ENCODE results near the gene ACTN1. TPM values are rescaled to one million over a fixed set of nuclear protein-coding genes. Genes with fewer than 3 reads are reported as not detected.

Gene ACTN1
- total RNA-seq, 1 experiment from 2014 or later: 363 TPM

DNA sequence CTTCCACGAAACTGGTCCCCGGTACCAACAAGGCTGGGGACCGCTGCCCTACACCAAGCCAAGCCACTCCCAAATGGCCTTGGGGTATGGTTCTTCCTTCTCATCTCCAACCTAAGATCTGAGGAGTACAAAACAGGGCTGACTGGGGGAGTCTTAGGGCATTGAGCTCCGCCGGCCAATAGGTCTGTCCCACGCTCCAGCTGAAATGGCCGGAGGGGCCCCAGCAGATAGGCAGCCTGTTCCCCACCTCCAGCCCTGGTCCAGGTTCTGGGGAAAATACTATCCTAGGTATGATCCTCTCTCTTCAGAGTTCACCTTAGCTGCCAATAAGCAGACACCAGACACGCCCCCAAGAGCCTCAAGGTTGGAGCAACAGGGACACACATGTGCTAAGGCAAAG is 90.2 kb downstream of the ACTN1 start:
- no peak for DNase-seq (ENCODE audit: low read depth)

DNA sequence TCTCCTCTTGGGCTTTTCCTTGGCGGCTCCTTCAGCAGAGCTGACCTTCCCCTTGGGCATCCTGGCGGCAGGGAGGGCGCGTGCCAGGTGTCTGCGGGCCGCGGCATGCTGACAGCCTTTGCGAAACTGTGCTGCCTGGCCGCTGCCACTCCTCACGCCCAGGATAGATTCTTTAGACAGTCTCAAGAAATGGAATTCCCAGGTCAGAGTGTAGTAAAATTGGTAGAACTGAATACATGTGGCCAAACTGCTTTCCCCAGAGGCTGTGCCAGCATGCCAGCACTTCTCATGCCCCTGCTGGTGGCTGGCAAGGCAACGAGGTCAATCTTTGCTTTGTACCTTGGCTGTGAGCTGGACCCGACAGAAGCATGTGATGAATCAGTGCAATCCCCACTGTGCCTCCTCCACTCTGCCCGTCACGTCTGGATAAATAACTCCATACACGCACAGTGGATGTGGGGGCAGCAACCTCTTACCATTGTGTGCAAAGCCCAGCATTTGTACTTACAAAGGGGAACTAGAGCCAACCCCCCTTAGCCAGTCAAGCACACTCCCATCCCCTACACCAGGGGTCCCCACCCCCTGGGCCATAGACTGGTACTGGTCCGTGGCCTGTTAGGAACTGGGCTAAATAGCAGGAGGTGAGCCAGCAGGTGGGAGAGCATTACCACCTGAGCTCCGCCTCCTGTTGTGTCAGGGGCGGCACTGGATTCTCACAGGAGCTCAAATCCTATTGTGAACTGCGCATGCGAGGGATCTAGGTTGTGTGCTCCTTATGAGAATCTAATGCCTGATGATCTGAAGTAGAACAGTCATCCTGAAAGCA is 90.9 kb downstream of the ACTN1 start:
- no peak for DNase-seq (ENCODE audit: low read depth)

DNA sequence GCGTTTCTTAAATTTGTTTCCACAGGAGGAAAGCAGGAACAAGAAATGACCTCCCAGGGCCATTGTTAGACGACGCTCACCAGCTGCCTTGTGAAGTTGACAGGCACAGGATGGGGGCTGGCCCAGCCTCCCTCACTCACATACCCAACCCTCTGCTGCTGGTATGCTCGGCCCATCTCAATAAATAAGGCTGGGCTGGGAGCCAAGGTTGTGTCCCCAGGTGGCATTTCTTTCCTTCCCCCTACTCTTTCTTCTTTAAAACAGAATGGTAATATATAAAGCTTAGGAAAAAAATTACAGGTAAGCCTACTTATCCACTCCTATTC is 93.0 kb downstream of the ACTN1 start:
- DNase-seq (ENCODE audit: low read depth): no peak

DNA sequence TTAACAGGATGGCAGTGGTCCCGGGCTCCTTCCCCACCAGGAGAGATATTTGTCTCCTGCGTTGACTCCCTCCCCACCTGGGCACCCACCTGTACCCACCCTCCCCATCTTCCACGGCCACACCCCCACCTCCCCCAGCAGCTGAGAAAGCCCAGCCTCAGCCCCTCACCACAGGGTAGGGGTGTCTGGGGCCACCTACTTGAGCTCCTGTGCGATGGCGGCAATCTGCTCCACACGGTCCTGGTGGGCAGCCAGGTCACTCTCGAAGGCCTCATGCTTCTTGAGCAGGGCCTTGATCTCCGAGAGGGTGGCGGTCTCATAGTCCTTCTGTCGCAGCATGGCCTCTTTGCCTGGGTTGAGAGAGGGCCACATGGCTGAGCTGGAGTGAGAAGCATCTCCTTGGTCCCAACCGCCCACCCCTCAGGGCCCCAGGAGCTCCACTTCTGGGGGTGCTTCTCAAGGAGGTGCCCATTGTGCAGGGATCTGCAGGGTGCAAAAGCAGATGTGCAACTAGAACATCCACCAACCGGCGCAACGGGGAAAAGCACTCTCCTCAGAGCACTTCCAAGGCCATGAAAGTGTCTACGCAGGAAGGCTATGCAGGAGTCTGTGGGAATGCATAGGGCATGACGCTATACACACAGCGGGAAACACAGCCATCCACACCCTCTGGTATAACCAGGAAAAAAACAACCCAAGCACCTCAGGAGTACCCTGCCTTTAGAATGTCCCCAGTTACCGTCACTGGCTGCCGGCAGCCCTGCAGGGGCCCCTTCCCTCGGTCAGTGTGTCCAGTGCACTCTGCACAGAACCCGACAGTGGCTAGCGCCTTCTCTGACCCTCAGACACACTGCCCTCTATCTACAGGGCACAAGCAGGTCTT is 93.6 kb downstream of the ACTN1 start:
- DNase-seq (ENCODE audit: low read depth): no peak

DNA sequence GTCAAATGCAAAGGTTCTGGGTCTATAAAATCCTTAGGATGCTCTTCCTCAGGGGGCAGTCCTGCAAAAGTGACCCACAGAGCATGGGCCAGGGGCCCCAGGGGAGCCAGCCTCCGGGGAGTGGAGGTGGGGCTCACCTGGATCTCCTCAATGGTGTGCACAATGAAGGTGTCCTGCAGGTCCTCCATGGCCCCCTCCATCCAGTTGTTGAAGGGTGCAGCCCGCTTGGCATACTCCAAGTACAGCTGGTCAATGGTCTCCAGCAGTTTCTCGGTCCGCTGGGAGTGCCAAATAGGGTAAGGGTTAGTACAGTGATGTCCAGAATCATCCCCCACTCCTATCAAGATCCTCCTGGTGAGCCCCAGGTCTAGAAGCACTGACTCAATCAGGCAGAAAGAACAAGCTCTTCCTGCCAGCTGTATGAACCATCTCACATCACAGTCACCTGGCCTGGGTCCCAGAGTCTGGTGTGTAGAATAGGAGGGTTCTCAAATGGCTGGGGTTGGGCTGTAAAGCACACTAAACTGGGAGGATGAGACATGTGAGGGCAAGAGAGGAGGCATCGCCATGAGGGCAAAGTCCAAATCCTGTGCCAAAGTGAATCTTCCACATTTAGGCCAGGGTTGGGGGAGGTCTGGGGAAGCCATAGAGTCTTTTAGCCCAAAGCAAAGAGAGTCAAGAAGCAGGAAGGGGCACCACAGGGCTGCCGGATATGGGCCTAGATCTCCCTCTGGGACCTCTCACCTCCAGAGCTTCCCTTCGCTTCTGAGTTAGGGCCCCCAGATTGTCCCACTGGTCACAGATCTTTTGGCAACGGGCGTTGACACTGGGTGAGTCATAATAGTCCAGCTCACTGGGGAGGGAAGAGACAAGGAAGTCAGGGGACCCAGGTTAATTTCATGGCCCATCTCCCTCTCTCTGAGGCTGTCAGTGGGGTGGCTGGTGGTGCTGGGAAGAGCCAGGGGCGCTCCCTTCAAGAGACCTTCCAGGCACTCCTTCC is 94.8 kb downstream of the ACTN1 start:
- DNase-seq (ENCODE audit: low read depth): peak; percentile 95

DNA sequence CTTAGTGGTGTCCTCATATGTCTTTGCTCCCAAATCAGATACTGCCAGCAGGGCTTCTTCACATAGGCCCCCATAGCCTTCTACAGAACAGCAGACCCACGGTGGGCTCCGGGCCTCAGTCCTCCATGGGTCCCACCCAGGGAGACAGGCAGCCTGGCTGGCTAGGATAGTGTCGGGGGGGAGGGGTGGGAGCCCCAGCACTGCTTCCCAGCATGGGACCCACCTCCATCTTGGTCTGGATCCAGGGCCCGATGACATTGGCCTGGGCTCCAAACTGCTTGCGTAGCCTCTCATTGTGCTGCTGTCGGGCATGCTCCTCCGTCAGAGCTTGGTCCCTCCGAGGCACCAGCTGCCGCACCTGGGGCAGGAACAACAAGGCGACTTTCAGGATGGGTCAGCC is 96.9 kb downstream of the ACTN1 start:
- no peak for DNase-seq (ENCODE audit: low read depth)

DNA sequence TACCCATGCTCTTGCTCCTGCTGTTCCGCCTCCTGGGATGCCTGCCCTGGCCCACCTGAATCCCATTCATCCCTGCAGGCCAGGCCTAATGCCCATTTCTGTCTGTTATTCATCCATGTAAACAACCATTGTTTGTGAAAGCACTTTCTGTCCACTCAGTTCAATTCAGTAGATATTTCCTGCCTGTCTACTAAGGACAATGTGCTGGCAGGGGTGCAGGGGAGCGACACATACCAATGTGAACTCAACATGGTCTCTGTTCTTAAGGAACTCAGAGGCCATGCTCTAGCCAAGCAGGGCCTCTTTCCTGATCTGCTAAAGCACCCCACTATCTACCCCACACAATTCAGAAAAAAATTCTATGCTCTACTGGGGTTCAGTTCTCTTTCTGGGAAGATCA is 97.7 kb downstream of the ACTN1 start:
- DNase-seq (ENCODE audit: low read depth): no peak

DNA sequence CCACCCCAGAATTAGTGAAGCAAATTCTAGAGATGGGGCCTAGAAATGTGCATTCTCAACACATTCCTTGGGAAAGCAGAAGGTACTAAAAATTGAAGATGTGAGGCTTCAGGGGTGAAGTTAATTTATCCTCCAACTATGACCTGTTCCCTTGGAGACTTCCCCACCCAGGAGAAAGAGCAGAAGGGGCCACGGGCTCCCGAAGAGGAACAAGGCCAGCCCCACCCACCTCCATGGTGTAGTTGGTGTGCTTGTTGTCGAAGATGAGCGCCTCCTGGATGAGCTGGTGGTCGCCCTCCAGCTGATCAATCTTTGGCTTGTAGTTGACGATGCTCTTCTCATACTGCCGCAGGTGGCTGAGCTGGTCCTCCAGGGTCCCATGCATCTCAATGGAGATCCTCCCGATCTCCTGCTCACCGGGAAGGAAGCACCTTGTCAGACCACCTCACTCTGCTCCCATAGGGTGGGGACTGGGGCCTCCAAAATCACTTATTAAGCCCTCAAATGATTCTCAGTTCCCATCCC is 98.5 kb downstream of the ACTN1 start:
- DNase-seq (ENCODE audit: low read depth): no peak

DNA sequence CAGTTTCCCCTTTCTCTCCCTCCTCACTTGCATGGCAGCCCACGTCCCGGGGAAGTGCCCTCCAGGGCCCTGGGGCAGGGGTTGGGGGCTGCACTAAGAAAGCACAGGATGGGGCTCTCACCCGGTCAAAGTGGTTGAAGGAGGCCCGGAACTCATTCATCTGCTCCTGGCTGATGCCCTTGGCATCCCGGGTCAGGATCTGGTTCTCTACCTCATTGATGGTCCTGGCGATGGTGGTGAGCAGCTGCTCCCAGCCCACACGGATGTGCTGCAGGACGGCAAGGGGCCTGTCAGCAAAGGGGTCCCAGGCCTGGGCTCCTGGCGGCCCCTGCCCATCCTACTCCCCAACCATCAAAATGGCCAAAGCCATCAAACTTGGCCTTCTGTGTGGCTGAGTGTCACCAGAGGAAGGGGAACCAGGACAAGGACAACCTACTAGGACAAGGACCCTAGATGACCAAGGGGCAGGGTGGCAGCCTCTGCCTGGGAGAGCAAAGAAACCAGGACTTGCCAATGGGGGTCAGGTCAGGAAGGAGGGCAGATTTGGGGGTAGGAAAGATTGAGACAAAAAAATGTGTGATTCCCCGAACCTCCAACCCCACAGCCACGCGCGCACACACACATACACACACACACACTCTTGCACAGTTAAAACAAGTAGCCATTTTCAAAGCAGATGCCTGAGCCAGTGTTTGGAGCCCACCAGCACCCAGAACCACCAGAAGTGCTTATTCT is 99.1 kb downstream of the ACTN1 start:
- no peak for DNase-seq (ENCODE audit: low read depth)

DNA sequence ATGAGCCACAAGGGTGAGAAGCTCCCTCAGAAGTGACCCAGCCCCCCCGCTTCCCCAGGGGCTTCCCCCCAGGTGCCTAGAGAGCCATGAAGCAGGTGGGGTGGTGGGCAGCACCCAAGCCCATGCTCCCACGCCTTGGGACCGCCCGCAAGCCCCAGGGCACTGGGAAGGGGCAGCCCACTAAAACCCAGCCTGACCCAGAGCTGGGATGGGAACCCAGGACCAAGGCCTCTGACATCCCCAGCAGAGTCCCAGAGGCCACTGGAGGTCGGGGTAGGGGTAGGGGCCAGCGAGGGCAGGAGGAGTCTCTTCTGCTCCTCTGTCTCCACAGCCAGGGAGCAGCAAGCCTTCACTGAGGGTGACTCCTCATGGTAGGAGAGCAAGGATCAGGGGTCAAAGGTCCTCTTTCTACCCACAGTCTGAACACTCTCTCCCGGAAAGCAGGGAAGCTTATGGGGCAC is 99.8 kb downstream of the ACTN1 start:
- no peak for DNase-seq (ENCODE audit: low read depth)

DNA sequence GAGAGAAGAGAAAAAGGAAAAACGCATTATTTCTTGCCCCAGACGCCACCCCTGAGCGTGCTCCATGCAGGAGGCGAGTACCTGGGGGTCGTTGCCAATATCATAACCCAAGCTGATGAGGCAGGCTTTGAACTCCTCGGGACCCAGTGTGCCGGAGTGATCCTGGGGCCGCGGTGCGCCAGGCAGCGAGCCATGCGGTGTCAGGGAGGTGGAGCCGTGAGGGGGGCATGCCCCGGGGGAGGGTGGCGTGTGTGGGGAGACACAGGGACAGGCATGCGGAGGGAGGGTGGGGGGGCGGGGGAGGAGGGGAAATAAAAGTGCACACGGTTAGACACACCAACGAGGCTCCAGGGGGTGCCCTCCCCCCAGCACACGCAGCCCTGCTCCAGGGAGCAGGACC is 100.2 kb downstream of the ACTN1 start:
- no peak for DNase-seq (ENCODE audit: low read depth)

DNA sequence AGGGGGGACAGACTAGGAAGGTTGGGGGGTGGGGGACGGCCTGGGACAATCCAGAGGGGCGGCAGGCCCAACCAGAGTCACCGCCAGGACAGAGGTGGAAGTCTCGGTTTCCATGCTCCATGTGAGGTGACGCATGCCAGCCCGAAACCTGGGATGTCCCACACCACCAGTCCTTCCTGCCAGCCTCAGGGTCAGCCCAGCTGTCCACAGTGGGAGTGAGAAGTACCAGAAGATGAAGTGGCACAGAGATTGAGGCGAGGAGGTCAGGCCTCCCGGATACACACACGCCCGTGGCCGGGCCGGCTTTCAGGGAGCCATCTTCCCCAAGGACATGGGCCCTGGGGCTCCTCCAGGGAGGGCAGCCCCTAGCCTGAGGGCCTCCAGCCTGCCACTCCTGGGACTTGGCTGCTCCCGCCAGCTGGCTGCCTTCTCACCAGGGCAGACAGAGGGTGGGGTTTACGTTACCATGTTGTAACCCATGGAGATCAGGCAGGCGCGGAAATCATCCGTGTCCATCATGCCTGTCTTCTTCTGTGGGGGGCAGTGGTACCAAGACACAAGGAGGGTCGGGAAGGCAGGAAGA is 101.0 kb downstream of the ACTN1 start:
- DNase-seq (ENCODE audit: low read depth): no peak

DNA sequence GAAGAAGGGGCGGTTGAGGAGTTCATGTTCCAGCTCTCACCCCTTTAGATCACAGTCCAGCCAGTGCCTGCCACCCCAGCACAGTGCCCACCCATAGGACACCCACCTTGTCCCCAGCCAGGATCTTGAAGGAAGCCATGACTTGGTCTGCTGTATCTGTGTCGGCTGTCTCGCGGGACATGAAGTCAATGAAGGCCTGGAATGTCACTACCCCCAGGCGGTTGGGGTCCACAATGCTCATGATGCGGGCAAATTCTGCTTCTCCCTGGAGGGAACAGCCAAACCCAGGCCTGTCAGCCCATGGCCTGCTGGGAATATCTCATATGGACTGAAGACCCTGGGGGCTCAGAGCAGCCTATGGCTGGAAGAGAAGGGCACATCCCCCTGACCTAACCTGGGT is 102.1 kb downstream of the ACTN1 start:
- no peak for DNase-seq (ENCODE audit: low read depth)

DNA sequence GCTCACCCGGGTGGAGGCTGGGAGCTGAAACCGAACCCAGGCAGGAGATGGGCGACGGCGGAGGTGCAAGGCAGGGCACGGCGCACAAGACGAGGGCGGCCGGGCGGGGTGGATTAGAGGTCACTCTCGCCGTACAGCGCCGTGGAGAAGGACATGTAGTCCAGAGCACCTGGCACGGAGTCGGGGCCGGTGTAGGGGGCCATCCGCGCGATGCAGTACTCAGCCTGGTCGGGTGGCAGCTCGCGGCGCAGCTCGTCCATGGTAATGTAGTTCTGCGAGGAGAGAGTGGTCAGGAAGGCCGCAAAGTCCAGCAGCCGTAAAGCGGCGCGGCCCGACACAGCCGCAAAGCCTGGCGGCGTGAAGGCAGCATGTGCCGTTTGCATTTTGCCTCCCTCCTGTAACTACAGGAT is 104.4 kb downstream of the ACTN1 start:
- no peak for DNase-seq (ENCODE audit: low read depth)

DNA sequence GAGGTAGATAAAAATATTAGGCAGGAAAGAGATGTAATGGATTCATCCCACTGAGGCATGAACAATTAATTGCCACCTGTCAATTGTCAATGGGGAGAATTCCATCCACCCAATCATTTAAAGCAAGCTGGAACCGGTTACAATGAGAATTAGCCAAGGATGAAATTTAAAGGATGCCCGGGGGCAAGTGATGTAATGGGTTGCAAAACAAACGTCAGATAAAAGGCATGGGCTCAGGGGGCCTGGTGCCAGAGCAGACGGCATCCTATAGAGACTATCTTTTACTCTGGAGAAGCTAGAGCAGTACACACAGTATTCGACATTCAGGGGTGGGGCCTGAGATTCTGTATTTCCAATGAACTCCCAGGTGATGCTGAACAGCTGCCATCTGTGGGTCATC is 105.7 kb downstream of the ACTN1 start:
- DNase-seq (ENCODE audit: low read depth): no peak

DNA sequence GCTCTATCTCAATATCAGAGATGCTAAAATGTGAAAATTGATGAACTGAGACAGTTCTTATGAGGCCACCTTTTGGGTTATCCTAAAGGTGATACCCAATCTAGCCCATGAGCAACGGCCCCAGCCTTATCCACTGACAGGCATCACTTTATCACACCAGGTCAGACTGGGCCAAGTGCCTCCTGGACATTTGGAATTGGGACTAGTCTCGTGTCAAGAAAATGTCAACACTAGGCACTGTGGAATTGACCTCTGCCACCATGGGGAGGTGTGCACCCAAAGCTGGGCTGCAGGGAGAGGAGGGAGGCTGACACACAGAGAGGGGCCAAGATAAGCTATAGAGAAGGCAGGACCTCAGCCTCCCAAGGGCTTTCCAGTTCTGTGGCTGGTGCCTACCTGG is 107.7 kb downstream of the ACTN1 start:
- no peak for DNase-seq (ENCODE audit: low read depth)

DNA sequence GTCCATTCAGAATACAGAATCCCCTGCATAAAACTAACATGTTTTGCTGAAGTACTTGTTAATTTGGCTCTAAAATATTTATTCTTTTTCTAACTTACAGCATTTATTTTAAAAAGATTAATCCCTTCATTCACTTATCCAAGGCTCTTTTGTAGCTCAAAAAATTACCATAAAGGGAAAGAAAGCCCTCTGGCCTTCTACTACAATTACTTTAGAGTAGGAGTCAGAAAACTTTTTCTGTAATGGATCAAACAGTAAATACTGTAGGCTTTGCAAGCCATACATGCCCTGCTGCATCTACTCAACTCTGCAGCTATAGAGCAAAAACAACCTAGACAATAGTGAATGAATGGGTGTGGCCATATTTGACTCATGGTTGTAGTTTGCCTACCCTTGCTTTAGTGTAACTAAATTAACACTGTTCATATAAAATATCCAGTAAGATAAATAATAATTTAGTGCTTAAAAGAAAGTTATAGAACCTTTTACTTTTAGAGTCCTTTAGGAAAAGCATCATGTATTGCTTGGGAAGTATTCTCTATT is 112.0 kb downstream of the ACTN1 start:
- DNase-seq (ENCODE audit: low read depth): no peak

DNA sequence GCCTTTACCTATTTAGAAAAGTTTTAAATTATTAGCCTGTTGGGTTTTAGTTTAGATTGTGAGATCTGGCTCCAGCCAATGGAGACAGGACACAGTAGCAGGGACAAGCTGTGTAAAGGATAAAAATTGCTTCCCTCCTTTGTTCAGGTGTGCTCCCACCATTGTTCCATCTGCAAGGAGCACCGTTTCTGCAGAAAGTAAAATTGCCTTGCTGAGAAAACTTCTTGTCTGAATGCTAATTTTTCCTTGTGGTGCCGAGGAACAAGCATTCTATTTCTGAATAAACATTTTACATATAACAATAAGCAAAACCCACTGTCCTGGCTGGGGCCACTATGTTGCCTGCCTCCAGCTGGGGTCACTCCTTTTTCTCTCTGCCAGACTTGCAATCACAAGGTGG is 113.6 kb downstream of the ACTN1 start:
- DNase-seq (ENCODE audit: low read depth): no peak

DNA sequence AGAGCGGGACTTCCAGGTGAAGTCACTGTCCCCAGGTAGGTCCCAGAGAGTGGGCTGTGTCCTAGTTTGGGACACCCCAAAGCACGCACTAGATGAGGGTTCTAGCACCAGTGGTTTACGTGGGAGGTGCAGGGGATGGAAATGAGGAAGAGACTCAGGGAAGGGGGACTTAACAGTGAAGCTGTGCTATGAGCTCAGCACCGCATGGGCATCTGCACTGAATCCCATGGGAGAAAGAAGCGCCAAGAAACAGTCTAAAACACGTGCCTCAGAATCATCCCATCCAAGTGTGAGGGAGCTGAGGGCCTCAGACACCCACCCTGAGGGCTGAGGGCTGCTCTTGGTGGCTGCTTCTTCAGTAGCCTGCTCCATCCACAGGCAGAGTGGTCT is 114.7 kb downstream of the ACTN1 start:
- DNase-seq (ENCODE audit: low read depth): no peak
